Endothelial cell of umbilical vein (primary cell): ENCODE measurements around the gene COA5. TPM values are rescaled to one million over a fixed set of nuclear protein-coding genes. Genes with fewer than 3 reads are reported as not detected.
"Not testable (repeated sequence)": the region's sequence is repeated elsewhere in the genome, so short reads cannot be mapped to it uniquely, and the experiment has no call there.

ENCODE experiments used
- BruUV-seq: library from RNA; stranded (reverse); fragments of 400-500 nt; replicated peaks from 2 replicates; lab custom pipeline; 2021; lab: Mats Ljungman, UMichigan
- CTCF ChIA-PET: fragments of 300-600, 350-600 bp; sonication (Branson Sonifier 250); formaldehyde crosslinking; loops from one replicate; lab custom pipeline; 2021; ENCODE audit warnings: antibody characterized with exemption, inconsistent platforms; lab: Charles Lee
- POLR2A ChIA-PET: fragments of 300-600, 350-600 bp; sonication (Branson Sonifier 250); formaldehyde crosslinking; loops from one replicate; lab custom pipeline; 2021; ENCODE audit warnings: antibody characterized with exemption, inconsistent platforms; lab: Charles Lee
- DNase-seq: peaks from one replicate; pipeline ENCODE4 v3.0.0-alpha.2; 2011; ENCODE audit warnings: low read depth, low spot score
- FAIRE-seq: peaks from 2 replicates; lab custom pipeline; 2011; peaks lifted over from hg19 to GRCh38; lab: Jason Lieb, UNC
- H2AFZ ChIP-seq: 2 replicates; pipeline ENCODE4 v1.6.0; 2012; ENCODE audit warnings: low read depth, low read length, control low read depth, inconsistent platforms
- H3K27ac ChIP-seq: 2 replicates; pipeline ENCODE4 v1.5.1; 2011; ENCODE audit warnings: low read depth, mild to moderate bottlenecking, control low read depth, low read length, moderate library complexity; ENCODE audit not compliant: insufficient read depth
- H3K27me3 ChIP-seq, 2 experiments: 2 replicates each; pipeline versions ENCODE4 v1.6.0 to v1.6.1; 2011; ENCODE audit warnings: low read length in 2 of 2, mixed read lengths in 1 of 2; ENCODE audit not compliant: control insufficient read depth in 2 of 2, insufficient read depth in 2 of 2
- H3K36me3 ChIP-seq, 2 experiments: 2 replicates in 1 of 2; 3 replicates in 1 of 2; pipeline ENCODE4 v1.5.1; 2011; ENCODE audit warnings: low read length in 2 of 2, mild to moderate bottlenecking in 1 of 2, moderate library complexity in 1 of 2; ENCODE audit not compliant: control insufficient read depth in 2 of 2, insufficient read depth in 2 of 2; ENCODE audit errors: extremely low read depth in 1 of 2
- H3K4me1 ChIP-seq: 3 replicates; pipeline ENCODE4 v1.5.1; 2011; ENCODE audit warnings: mild to moderate bottlenecking, low read length; ENCODE audit not compliant: control insufficient read depth, insufficient read depth; ENCODE audit errors: extremely low read depth
- H3K4me2 ChIP-seq: 2 replicates; pipeline ENCODE4 v1.6.1; 2011; ENCODE audit warnings: low read length, control low read depth, mixed read lengths; ENCODE audit not compliant: insufficient read depth
- H3K4me3 ChIP-seq, 3 experiments: fragments of 200-600 bp in 1 of 3; sonication (generic), shearing (Covaris generic) in 1 of 3; replicated peaks in 1 of 3; 2 replicates each; pipeline ENCODE4 v1.5.1; 2011 to 2016; ENCODE audit warnings: control low read depth in 3 of 3, low read length in 3 of 3, mild to moderate bottlenecking in 2 of 3, inconsistent platforms in 1 of 3, low read depth in 1 of 3, moderate library complexity in 1 of 3; ENCODE audit not compliant: insufficient read depth in 1 of 3
- H3K79me2 ChIP-seq: 2 replicates; pipeline ENCODE4 v1.6.0; 2012; ENCODE audit warnings: low read length, inconsistent platforms; ENCODE audit not compliant: control insufficient read depth, insufficient read depth
- H3K9ac ChIP-seq: replicated peaks from 2 replicates; pipeline ENCODE3; 2011; ENCODE audit warnings: low read length, control low read depth; ENCODE audit not compliant: insufficient read depth; ENCODE audit errors: extremely low read depth
- H3K9me1 ChIP-seq: replicated peaks from 3 replicates; pipeline ENCODE4 v1.6.0; 2011; ENCODE audit warnings: mild to moderate bottlenecking, low read length; ENCODE audit not compliant: control insufficient read depth, insufficient read depth; ENCODE audit errors: extremely low read depth
- H3K9me3 ChIP-seq: replicated peaks from 2 replicates; pipeline ENCODE4 v1.5.1; 2012; ENCODE audit warnings: low read length, inconsistent platforms; ENCODE audit not compliant: control insufficient read depth, insufficient read depth
- H4K20me1 ChIP-seq: replicated peaks from 2 replicates; pipeline ENCODE3; 2011; ENCODE audit warnings: mild to moderate bottlenecking, low read length; ENCODE audit not compliant: control insufficient read depth, insufficient read depth; ENCODE audit errors: extremely low read depth
- EZH2 ChIP-seq: IDR thresholded peaks from 2 replicates; pipeline ENCODE4 v1.6.1; 2012; ENCODE audit warnings: borderline replicate concordance, low read depth, mild to moderate bottlenecking, moderate library complexity, low read length, inconsistent platforms; ENCODE audit not compliant: severe bottlenecking
- FOS ChIP-seq: IDR thresholded peaks from 2 replicates; pipeline ENCODE4 v1.6.1; 2011; ENCODE audit warnings: mild to moderate bottlenecking, low read length, moderate library complexity, borderline replicate concordance; ENCODE audit not compliant: insufficient read depth
- GATA2 ChIP-seq: IDR thresholded peaks from 2 replicates; pipeline ENCODE4 v1.7.0; 2011; ENCODE audit warnings: low read depth, mild to moderate bottlenecking, moderate library complexity, mixed read lengths, low read length; ENCODE audit not compliant: insufficient read length, insufficient read depth
- JUN ChIP-seq: IDR thresholded peaks from 2 replicates; pipeline ENCODE4 v1.6.1; 2011; ENCODE audit warnings: borderline replicate concordance, low read depth; ENCODE audit not compliant: insufficient read length, insufficient read depth
- MYC ChIP-seq: IDR thresholded peaks from one replicate; pipeline ENCODE4 v1.6.1; 2011; ENCODE audit warnings: mild to moderate bottlenecking, low read depth, low read length
- POLR2A ChIP-seq: IDR thresholded peaks from 2 replicates; pipeline ENCODE4 v1.6.1; 2012; ENCODE audit warnings: low read depth, mild to moderate bottlenecking, control low read depth, low read length
- POLR2AphosphoS5 ChIP-seq: IDR thresholded peaks from 2 replicates; pipeline ENCODE4 v1.6.1; 2012; ENCODE audit warnings: low read depth, mild to moderate bottlenecking, control low read depth, low read length, moderate library complexity; ENCODE audit not compliant: insufficient read depth
- dilution Hi-C: fragments of 300-500 bp; cut with MboI; formaldehyde crosslinking; loops from one replicate; pipeline ENCODE4 v1.15.0; 2019; ENCODE audit warnings: low sequenced_read_pairs; ENCODE audit not compliant: extremely low pct_ligation_motif_present
- intact Hi-C: fragments of 100-400 bp; cut with micrococcal nuclease; formaldehyde crosslinking; loops from one replicate; pipeline ENCODE4 v1.10.0; 2022
- polyA plus RNA-seq, 4 experiments: library from polyadenylated mRNA; depleted of rRNA in 3 of 4; stranded (reverse) in 3 of 4; unstranded in 1 of 4; fragments of >200 nt; gene quantifications; 2 replicates each; pipeline versions ENCODE4 v1.2.1 to v1.2.3, GENCODE V29; 2011 to 2012; ENCODE audit warnings: missing spikeins in 1 of 4
- total RNA-seq: library from RNA; stranded (reverse); gene quantifications from 2 replicates; pipeline ENCODE4 v1.2.3, GENCODE V29; 2021
- TF ChIP-seq, protein P1 (sequence below): IDR thresholded peaks from 2 replicates; pipeline ENCODE4 v1.6.1; 2011; ENCODE audit not compliant: insufficient read depth, insufficient read length
- TF ChIP-seq, protein P2 (sequence below), 2 donors: IDR thresholded peaks; 1 replicate in 1 of 2; 2 replicates in 1 of 2; pipeline ENCODE4 v1.5.1; 2011; ENCODE audit warnings: low read length in 2 of 2, mild to moderate bottlenecking in 2 of 2, moderate library complexity in 2 of 2, control low read depth in 1 of 2, inconsistent platforms in 1 of 2, low read depth in 1 of 2; ENCODE audit not compliant: insufficient read depth in 1 of 2; ENCODE audit errors: extremely low read depth in 1 of 2

Gene COA5
- total and polyA plus RNA-seq, 2 donors (not counting 3 experiments of a cell fraction or from before 2014, with no cell fraction given), result 16.5 to 17.7 TPM

DNA sequence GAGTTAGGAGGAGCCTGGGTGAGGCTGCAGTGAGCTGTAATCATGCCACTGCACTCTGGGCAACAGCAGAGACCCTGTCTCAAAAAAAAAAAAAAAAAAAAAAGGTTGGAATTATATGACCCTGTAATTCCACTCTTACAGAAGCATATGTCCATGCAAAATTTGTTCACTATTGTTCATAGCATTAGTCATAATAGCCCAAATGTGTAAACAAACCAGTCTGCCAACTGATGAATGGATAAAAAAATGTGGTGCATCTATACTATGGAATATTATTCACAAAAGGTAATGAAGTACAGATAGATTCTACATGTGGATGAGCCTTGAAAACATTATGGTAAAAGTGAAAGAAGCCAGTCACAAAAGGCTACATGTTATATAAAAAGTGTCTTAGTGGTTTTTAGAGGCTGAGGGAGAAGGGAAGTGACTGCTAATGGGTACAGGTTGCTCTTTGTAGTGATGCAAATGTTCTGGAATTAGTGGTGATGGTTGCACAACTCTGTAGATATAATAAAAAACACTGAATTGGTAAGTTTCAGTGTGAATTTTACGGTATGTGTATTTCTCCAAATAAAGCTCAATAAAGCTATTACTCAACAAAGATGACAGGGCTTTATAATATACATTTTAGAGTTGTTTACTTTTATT lies 9.4 kb downstream of the COA5 start:
- Histone ChIP-seq H3K79me2 (no peaks in the 10 kb centered on the region), H3K4me2 (no peak overlapping the region), H3K4me1 (peaks cover 6% of the 10 kb centered on the region), H3K9ac (no peak overlapping the region), H2AFZ (no peak overlapping the region), H4K20me1 (no peaks in the 10 kb centered on the region), H3K9me3 (no peaks in the 10 kb centered on the region), H3K27ac (no peak overlapping the region), H3K36me3 (peaks cover 3 to 5% of the 10 kb centered on the region in 2 experiments), H3K9me1 (no peaks in the 10 kb centered on the region), H3K4me3 (no peak overlapping the region), H3K27me3 (no peaks in the 10 kb centered on the region)
- ChIA-PET POLR2A (no interaction called here), CTCF (interaction anchor here (0.9 to 2.5 kb wide), 4 partner anchors 13 to 186 kb away, joined by 3 to 9 read pairs (median 4); no protein-coding TSS in a partner anchor)
- no TSS peak for BruUV-seq
- dilution Hi-C loops, result no loop called here
- peak; percentile 50 for FAIRE-seq
- DNase-seq, result peak; percentile 87
- TF ChIP-seq, protein P1, sequence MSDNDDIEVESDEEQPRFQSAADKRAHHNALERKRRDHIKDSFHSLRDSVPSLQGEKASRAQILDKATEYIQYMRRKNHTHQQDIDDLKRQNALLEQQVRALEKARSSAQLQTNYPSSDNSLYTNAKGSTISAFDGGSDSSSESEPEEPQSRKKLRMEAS, result no peak
- TF ChIP-seq JUN (peak; percentile 75), MYC (no peak), EZH2 (no peak), GATA2 (peak; percentile 69), FOS (peak; percentile 59), POLR2AphosphoS5 (no peak), POLR2A (no peak)
- TF ChIP-seq, protein P2, sequence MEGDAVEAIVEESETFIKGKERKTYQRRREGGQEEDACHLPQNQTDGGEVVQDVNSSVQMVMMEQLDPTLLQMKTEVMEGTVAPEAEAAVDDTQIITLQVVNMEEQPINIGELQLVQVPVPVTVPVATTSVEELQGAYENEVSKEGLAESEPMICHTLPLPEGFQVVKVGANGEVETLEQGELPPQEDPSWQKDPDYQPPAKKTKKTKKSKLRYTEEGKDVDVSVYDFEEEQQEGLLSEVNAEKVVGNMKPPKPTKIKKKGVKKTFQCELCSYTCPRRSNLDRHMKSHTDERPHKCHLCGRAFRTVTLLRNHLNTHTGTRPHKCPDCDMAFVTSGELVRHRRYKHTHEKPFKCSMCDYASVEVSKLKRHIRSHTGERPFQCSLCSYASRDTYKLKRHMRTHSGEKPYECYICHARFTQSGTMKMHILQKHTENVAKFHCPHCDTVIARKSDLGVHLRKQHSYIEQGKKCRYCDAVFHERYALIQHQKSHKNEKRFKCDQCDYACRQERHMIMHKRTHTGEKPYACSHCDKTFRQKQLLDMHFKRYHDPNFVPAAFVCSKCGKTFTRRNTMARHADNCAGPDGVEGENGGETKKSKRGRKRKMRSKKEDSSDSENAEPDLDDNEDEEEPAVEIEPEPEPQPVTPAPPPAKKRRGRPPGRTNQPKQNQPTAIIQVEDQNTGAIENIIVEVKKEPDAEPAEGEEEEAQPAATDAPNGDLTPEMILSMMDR (IDR thresholded peaks at IDR 0.05; ENCODE audit: extremely low read depth in 1 of 2, insufficient read depth in 1 of 2, low read depth in 1 of 2, low read length in 2 of 2), result no peak
- intact Hi-C loops, result loop anchor here (1.0 kb wide), 1 partner anchor 9 kb away; the partner anchor contains the start of genes COA5 and UNC50

DNA sequence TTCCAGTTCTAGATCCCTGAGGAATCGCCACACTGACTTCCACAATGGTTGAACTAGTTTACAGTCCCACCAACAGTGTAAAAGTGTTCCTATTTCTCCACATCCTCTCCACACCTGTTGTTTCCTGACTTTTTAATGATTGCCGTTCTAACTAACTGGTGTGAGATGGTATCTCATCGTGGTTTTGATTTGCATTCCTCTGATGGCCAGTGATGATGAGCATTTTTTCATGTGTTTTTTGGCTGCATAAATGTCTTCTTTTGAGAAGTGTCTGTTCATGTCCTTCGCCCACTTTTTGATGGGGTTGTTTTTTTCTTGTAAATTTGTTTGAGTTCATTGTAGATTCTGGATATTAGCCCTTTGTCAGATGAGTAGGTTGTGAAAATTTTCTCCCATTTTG lies 13.6 kb downstream of the COA5 start:
- H3K9me3 ChIP-seq, H3K4me3 ChIP-seq, H3K4me1 ChIP-seq, DNase-seq, H3K36me3 ChIP-seq, H3K79me2 ChIP-seq, dilution Hi-C loops, H2AFZ ChIP-seq, POLR2A ChIA-PET, H3K4me2 ChIP-seq, BruUV-seq, intact Hi-C loops, FAIRE-seq, H3K9me1 ChIP-seq, H3K27me3 ChIP-seq, H4K20me1 ChIP-seq, CTCF ChIA-PET, H3K9ac ChIP-seq, H3K27ac ChIP-seq: not testable (repeated sequence)
